HFF-Myc (cell line): ENCODE measurements around the gene KCND3.

Experiments
- DNase-seq: peaks from one replicate; pipeline ENCODE4 v3.0.0-alpha.2; 2011; ENCODE audit warnings: low read depth; ENCODE audit errors: extremely low read depth
- H3K4me3 ChIP-seq: replicated peaks from 2 replicates; pipeline ENCODE4 v1.5.1; 2011; ENCODE audit warnings: low read depth, mild to moderate bottlenecking, control low read depth, low read length
- TF ChIP-seq, protein P1 (sequence below): IDR thresholded peaks from 2 replicates; pipeline ENCODE4 v1.5.1; 2012; ENCODE audit warnings: mild to moderate bottlenecking, low read depth, low read length, control low read depth; ENCODE audit errors: missing control alignments

The KCND3 gene

GRCh38 chr1:111813440-111814304 is 175.8 kb downstream of the KCND3 start:
- no peak for DNase-seq
- TF ChIP-seq, protein P1, sequence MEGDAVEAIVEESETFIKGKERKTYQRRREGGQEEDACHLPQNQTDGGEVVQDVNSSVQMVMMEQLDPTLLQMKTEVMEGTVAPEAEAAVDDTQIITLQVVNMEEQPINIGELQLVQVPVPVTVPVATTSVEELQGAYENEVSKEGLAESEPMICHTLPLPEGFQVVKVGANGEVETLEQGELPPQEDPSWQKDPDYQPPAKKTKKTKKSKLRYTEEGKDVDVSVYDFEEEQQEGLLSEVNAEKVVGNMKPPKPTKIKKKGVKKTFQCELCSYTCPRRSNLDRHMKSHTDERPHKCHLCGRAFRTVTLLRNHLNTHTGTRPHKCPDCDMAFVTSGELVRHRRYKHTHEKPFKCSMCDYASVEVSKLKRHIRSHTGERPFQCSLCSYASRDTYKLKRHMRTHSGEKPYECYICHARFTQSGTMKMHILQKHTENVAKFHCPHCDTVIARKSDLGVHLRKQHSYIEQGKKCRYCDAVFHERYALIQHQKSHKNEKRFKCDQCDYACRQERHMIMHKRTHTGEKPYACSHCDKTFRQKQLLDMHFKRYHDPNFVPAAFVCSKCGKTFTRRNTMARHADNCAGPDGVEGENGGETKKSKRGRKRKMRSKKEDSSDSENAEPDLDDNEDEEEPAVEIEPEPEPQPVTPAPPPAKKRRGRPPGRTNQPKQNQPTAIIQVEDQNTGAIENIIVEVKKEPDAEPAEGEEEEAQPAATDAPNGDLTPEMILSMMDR: no peak
- H3K4me3 ChIP-seq: no peak overlapping the region

DNA sequence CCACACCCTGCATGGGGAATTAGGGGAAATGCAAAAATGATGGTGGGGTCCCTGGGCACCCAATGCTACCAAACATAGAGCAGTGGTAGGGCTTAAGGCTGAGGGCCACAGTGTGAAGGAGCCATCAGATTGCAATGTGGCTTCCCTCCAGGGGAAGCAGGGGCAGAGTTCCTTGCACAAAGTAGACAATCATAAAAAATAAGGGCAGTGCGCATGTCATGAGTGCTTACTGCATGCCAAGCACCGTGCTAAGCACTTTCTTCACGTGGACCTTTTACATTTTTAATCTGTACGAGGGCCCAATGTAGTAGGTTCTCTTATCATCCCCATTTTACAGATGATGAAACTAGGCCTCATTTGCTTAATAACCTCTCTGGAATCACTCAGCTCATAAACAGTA is 177.2 kb downstream of the KCND3 start:
- no peak overlapping the region for H3K4me3 ChIP-seq
- no peak for DNase-seq
- TF ChIP-seq, protein P1: no peak

DNA sequence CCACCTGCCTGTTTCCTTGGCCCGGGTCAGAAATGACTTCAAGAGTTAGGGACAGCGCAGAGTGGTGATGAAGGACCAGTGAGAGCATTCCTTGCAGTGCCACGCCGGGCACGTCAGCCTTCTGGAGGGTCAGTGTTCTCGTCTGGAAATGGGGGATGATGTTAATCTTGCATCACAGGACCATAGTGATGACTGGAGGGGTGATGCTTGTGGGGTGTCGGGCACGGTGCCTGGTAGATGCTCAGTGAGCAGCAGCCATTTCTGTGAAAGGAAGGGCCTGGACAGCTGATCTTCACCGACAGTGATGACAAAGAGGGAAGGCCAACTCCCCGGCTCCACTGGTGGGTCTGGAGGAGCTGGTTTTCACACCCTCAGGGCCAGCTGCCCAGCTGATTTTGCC is 177.6 kb downstream of the KCND3 start:
- TF ChIP-seq, protein P1: no peak
- no peak overlapping the region for H3K4me3 ChIP-seq
- DNase-seq: no peak

DNA sequence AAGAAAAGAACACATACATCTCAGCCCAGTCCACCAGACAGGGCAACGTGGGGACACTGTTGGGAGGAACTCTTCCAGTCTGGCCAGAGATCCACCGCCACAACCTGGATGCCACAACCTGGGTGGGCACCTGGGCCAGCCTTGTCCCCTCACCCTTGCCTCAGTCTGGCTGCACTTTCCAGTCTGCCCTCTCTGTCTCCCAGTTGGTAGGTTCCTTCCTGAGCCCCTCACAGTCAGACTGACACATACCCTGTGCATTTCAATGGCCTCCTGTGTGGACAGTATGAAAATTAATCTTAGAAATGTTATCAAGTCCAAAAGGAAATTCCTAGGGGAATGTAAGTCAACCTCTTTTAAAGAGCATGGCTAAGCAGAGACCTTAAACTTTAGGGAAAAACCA is 184.2 kb downstream of the KCND3 start:
- no peak overlapping the region for H3K4me3 ChIP-seq
- no peak for DNase-seq

DNA sequence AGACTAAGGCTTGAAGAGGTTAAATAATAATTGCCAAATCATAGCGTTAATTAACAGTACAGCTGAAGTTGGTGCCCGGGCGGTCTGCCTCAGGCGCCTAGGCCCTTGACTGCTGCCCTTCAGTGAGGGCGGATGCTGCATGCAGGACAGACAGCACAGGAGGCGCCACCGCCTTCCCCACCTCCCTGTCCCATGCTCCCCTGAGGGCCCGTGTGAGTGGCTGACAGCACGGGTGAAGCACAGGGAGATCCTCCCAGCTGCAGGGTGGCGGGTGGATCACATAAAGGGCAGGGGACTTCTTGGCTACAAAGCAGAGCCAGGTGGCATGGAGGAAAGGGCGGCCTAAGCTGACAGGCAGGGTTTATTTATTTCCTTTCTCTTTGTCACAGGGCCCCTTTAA is 184.7 kb downstream of the KCND3 start:
- no peak for DNase-seq
- TF ChIP-seq, protein P1: no peak
- H3K4me3 ChIP-seq: no peak overlapping the region

More for the DNA sequence above, 184.2 kb downstream of the KCND3 start:
- TF ChIP-seq, protein P1: no peak

DNA sequence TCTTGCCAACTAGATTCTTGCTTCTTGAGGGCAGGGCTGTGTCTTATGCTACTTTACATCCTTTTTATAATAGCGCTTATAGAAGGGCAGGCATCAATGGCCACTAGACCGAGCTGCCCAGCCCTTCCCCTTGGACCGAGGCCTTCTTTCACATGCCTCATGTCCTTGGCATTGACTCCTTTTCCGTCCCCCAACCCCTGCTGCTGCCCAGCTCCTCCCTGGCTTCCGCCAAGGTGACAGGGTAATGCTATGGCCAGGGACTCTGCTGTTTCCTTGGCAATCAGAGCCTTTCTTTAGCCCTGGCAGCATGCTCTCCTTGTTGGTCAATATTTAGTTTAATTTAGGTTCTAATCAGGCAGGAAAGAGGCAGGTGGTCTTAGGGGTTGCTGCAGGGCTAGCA is 185.5 kb downstream of the KCND3 start:
- TF ChIP-seq, protein P1: no peak

More for the DNA sequence above, 185.5 kb downstream of the KCND3 start:
- no peak overlapping the region for H3K4me3 ChIP-seq
- no peak for DNase-seq
